HG03354 (cell line): ENCODE data around the gene ZRANB3.
A peak's percentile ranks its signal among the peaks of the same experiment; 100 is the strongest.
"Not testable (repeated sequence)": the region's sequence is repeated elsewhere in the genome, so short reads cannot be mapped to it uniquely, and the experiment has no call there.

Experiments used
- ATAC-seq: cut with Tn5 transposase; IDR thresholded peaks from one replicate; pipeline ENCODE4 v1.9.1; 2021; ENCODE audit warnings: mild to moderate bottlenecking; ENCODE audit not compliant: unreplicated experiment, poor library complexity, severe bottlenecking

Gene ZRANB3

DNA sequence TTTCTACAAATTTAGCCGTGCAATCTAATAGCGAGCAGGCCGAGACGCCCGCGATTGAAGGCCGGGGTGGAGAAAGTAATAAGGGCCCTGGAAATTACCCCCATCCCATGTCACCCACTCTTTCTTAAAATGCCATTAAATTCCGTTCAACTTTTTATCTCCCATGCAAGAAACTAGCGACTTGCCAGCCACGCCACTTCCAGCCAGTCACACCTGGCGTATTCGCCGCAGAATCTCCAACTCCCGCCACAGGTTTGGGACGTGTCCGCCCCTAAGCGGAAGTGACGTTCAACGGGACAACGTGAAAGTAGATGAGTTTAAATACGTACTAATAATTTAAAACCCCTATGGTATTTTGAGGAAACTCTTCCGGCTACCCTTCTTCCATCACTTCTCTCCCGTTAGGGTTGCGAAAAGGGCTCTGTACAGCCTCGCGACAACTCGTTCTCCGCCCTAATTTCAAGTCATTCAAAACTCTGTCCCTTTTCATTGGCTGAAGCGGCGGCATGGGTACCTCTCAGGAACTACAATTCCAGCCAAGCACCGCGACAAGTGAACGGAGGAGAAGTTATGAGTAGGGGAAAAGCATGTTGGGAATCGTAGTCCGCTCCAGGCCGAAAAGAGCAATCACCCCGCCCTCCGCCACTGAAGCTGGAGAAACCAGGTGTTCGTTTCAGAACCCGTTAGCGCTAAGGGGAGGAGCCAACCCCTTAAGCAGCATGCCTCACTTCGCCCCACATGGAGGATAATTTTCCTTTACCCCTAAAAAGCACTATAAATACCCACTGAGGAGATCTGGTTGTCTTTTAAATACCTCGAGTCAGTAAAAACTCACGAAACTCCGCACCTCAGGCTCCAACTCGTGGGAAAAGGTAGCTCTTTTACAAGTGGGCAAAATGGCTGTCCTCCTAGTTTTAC lies at the start of gene ZRANB3:
ZRANB3 (minus strand) TSS at position 906 of the 918 bp plus-strand sequence.
- ATAC-seq, result peak; percentile 72

DNA sequence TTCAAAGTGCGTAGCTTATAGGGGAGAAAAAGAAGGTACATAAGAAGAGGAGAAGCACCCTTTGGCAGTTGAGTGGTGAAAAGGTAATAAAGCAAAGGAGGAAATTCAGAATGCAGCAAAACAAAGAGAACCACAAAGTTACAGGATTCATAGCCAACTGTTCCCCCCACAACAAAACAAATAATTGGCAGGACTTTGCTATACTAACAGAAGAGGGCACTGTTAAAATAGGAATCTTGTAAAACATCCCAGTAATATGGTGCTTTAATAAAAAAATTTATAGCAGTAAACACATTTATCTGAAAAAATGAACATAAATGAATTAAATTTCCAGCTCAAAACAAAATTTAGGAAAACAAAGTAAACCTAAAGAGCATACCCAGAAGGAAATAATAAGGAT lies 42.6 kb upstream of the ZRANB3 start:
- no peak for ATAC-seq

DNA sequence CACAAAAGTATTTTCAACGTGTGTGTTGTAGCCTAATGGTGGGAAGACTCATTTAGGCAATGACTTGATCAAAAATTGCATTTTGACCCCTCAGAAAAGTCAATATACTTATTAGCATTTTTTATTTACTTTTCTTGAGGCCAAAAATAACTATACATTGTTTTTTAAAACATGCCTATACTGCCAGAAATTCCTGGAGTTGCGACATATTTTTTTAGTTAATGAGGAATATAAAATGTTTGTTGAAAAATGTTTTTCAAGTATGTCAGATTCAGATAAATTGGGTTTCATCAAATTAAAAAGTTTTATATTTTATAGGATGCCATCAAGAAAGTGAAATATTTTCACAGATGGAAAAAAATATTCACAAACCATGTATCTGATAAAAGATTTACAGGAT lies 39.9 kb upstream of the ZRANB3 start:
- ATAC-seq, result no peak

DNA sequence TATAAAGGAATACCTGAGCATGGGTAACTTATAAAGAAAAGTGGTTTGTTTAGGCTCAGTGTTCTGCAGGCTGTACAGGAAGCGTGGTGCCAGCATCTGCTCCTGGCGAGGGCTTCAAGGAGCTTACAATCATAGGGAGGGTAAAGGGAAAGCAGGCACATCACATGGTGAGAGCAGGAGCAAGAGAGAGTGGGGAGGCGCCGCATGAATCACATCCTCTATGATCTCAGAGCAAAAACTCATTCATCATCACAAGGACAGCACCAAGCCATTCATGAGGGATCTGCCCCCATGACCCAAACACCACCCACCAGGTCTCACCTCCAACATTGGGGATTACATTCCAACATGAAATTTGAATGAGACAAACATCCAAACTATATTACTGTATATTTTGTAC lies 32.8 kb upstream of the ZRANB3 start:
- ATAC-seq, result no peak

DNA sequence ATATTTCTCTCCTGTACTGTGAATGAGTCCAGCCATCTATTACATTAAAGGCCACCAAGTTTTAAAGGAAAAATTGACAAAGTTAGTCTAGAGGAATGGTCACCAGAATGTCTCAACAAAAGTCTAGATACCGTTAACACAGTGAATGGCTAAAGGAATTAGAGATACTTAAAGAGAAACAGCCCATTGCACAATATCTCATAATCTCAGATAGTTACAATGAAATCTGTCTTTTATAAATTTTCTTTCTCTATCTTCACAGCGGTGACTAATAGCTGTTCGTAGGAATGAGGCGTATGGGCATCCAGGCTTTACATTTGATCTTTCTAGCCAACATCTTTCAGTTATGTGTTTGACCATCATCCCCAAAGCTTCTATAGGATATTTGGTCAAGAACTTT lies 30.9 kb upstream of the ZRANB3 start:
- no peak for ATAC-seq

DNA sequence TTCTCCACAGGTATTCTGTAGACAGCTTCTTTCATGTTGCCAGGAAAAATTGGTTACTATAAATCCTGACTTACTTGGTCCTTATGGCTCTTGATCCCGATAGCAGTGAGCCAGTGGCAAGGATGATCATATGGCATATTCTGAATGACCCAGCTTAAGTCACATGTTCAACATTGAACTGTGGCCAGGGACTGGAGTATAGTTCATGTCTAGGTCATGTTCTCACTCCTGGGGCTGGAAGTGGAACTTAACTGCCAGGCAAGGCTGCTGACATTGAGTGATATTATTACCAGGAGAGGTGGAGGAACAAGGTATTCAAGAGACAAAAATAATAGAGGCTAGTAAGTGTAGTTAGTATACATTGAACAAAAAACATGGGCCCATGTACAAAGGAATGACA lies 26.5 kb upstream of the ZRANB3 start:
- ATAC-seq, result no peak

DNA sequence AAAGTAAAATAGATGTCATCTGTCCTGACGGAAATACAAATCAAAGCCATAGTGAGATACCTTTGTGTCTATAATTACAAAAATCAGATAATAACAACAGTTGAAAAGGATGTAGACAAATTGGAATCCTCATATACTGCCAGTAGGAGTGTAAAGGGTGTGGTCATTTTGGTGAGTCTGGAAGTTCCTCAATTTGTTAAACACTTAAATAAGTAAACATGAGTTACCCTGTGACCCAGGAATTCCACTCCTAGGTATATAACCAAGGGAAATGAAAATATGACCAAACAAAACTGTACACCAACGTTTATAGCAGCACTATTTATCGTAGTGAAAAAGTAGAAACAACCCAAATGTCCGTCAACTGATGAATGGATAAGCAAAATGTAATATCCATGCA lies 24.3 kb upstream of the ZRANB3 start:
- no peak for ATAC-seq

DNA sequence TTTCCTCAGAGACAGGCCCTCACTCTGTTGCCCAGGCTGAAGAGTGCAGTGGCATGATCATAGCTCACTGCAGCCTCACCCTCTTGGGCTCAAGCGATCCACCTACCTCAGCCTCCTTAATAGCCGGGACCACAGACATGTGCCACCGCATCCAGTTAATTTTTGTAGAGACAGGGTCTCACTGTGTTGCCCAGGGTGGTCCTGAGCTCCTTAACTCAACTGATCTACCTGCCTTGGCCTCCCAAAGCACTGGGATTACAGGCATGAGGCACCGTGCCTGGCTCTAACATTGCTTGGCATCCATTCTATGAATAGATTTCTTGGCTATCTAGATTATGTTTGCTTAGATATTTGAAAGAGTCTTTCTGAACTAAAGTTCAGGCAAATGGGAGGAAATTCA lies 21.9 kb upstream of the ZRANB3 start:
- ATAC-seq, result no peak

DNA sequence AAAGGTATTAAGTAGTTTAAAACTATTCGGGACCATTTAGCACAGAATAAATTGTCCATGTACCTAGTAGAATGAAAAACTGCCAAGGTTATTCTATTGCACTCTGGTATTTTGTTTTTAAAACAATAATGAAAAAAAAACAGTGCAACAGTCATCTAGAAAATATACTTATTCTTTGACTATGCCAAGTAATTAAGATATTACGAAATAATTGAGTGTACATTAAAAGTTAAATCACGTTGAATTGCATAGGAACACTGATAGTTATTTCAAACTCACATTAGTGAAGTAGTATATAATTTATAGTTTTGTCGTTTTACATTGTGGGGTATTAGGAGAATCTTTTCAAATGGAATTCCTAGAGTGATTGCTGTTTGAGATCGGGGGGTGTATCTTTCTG lies 20.3 kb upstream of the ZRANB3 start:
- no peak for ATAC-seq

DNA sequence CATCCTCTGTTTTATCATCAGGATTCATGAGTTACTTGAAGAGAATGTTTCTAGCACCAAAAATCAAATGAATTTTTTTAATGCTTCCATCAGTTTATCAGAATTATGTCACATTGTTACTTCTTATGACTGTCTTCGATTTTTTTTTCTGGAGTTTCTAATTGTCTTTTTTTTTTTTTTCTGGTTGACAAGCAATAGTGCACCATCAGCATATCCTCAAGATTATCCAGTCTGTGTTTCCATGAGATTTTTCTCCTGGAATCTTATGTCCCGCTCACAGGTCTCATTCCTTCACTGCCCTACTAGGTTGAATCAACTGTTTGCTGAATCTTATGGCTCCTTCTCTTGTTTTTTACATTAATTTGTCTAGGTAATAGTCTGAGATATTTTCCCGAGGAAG lies 16.3 kb upstream of the ZRANB3 start:
- ATAC-seq, result no peak

DNA sequence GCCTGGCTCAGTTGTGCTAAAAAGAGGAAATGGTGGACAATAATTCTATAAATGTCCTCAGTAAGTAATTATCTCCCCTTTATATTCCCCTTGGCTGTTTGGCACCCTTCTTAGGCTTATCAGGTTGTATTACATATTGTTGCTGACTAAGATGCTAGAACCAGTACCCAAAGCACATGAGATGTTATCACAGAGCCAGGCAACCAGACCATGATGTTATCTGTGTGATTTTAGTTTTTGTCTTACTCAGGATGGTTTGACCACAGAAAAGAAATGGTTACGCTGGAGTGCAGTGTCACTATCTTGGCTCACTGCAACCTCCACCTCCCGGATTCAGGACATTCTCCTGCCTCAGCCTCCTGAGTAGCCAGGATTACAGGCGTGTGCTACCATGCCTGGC lies 15.4 kb upstream of the ZRANB3 start:
- no peak for ATAC-seq

DNA sequence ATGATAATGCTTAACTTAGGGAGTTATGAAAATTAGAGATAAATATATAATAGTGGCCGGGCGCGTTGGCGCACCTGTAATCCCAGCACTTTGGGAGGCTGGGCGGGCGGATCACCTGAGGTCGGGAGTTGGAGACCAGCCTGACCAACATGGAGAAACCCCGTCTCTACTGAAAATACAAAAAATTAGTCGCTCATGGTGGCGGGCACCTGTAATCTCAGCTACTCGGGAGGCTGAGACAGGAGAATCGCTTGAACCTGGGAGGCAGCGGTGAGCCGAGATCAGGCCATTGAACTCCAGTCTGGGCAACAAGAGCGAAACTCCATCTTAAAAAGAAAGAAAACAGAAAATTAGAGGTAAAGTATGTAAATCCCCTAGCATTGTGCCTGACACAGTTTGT lies 2.5 kb upstream of the ZRANB3 start:
- not testable (repeated sequence) for ATAC-seq

DNA sequence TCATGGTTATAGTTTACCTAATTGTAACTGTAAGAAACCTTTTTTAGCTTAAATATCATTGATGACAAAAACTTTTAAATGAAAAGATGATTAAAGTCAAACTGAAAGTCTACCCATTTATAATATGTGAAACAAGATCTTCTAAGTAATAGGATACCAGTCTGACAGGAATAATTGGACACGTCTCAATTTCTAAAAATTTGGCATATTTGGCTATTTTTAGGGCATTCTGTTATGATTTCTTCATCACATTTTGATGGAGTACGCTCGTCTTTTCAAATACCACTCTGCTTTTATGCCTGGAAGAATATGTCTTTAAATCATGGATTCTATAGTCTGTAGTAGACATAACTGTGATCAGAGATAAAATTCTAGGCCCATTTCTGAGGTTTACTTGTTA lies 1.6 kb upstream of the ZRANB3 start:
- ATAC-seq, result no peak

DNA sequence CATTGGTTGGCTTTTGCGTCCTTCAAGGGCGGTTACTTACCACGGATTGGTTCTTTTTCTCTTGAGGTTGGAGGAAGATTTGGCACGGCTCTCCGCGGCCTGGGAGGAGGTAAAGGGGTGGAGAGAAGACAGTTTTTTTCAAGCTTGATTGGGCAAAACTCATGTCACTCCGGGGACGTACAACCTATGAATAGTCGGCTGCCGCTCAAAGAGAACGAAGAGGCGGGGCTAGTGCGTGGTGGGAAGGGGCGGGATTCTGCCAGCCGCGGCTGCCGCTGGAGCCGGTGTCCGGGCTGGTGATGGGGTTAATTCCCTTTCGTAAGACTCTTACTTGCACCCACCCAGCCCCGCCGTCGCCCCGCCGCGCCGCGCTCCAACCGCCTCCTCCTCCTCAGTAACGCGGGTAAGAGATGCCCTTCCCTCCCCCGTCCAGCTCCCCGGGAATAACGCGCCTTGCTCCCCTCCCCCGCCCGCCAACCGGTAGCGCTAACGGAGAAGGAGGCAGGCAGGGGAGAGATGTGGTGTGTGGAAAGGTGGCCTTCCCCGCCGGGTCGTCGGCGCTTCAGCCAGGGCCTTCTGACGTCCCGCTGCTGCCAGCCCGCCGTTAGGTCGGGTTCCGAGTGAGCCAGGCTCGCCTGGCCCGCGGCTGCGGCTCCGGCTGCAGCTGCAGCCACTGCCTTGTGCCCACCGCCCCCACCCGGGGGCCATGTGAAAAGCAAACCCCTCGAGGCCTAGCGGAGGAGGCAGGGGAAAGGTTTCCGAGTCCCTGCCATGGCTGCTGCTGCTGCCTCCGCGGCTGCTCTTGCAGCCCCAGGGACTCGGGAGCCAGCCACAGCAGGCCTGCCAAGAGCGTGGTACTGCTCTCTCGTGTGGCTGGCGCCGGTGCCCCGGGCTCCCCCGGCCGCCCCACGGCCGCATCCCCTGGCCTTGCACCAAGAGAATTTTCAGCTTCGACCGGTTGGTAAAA lies 496 bp upstream of the ZRANB3 start, which contains the start of gene R3HDM1:
R3HDM1 (plus strand) TSS at position 254 of the 967 bp plus-strand sequence. CDS start 73,362 bp downstream, outside the sequence.
- ATAC-seq, result peak; percentile 82

DNA sequence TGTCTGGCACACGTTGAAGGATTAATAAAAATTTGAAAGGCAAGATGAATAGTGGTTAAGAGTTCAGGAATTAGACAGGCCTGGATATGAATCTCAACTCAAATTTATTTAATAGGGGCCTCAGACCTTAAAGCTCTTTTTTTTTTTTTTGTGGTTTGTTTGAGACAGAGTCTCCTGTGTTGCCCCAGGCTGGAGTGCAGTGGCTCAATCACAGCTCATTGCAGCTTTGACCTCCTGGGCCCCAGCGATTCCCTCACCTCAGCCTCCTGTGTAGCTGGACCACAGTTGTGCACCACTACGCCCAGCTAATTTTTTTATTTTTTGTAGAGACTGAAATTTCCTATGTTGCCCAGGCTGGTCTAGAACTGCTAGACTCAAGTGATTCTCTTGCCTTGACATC lies 3.0 kb downstream of the ZRANB3 start:
- no peak for ATAC-seq

DNA sequence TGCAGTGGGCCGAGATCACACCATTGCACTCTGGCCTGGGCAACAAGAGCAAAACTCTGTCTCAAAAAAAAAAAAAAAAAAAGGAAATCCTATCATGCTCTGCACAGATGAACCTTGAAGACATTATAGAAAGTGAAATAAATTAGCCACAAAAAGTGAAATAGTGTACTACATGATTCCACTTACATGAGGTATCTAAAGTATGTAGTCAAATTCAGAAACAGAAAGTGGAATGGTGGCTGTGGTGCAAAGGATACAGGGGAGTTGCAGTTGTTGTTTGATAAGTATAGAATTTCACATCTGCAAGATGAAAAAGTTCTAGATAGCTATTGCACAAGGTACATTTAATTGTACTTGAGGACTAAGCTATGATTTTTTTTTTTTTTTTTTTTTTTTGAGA lies 5.2 kb downstream of the ZRANB3 start:
- no peak for ATAC-seq

DNA sequence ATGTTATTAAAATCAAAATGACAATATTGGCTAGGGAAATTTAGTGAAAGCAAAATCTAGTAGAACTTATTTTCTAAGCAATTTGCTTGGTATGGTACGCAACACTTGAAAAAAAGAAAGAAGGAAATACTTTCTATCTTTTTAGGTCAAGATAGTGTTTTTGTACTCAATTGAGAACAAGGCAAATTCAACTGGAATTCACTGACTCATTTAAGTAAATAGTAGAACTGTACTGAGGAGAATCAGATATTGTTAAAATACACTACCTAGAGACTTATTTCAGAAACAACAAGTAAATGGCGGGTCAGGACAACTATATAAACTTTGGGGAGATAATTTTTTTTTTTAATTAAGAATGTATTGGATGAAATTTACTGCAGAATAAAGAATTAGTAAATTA lies 18.9 kb downstream of the ZRANB3 start:
- ATAC-seq, result no peak

DNA sequence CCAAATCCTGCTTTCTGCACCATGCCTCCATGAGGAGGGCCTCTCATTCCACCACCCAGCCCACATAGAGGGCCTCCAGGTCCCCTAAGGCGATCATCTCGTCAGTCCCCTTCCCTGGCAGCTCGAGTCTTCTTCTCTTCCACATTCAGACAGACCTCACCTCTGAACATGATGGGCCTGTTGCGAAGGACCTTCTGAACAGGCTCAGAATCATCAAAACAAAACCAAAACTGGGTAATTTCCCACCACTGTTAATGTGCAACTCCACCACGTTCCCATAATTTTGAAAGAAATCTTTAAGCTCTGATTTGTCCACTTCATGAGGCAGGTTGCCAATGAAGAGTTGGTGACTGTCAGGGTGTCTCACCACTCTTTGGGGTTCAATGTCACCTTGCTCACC lies 20.4 kb downstream of the ZRANB3 start:
- no peak for ATAC-seq

DNA sequence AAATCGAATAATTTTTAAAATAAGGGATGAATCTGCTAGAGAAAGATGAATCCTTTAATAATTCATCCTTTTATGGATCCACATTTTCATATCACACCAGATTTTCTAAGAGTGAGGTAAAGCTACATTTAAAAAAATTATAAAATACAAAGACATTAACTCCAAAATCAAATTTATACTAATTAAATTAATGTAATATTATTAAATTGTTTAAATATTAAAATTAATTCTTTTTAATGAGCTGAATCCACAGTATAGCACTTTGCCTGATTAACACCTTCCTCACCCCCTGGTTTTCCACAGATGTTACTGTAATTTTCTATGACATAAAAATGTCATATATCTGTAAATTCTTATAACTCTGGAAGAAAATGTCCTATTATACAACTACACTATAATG lies 26.2 kb downstream of the ZRANB3 start:
- no peak for ATAC-seq

DNA sequence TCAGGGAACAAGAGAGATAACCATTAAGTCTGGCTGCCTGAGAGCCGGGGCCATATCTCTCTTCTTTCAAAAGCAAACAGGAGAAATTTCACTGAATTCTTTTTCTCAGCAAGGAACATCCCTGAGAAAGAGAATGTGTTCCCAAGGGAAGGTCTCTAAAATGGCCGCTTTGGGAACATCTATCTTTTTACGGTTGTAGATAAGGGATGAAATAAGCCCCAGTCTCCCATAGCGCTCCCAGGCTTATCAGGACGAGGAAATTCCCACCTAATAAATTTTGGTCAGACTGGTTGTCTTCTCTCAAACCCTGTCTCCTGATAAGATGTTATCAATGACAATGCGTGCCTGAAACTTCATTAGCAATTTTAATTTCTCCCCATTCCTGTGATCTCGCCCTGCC lies 32.4 kb downstream of the ZRANB3 start:
- ATAC-seq, result not testable (repeated sequence)

DNA sequence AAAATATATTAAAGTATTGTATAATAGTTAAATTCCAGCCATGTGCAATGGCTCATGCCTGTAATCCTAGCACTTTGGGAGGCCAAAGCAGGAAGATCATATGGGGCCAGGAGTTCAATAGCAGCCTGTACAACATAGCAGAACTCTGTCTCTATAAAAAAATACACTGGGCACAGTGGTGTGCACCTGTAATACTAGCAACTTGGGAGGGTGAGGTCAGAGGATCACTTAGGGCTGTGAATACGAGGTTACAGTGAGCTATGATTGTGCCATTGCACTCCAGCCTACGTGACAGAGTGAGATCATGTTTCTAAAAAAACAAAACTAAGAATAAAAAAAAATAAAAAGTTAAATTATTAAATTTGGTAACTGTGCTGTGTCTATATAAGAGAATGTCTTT lies 36.1 kb downstream of the ZRANB3 start:
- no peak for ATAC-seq
